ENCODE data around the gene YARS2. TPM values are rescaled to one million over a fixed set of nuclear protein-coding genes. Genes with fewer than 3 reads are reported as not detected.

YARS2 gene
- total RNA-seq: 10 to 100 TPM in 1 of 2 donors, 1 to 10 TPM in 1; 9.2 to 10.3 TPM
- long read RNA-seq, donor 1, partial matches to known transcripts: 0 of 5 reads
- long read RNA-seq, donor 1, other reads (novel, unspliced or antisense): 1 of 5 reads
- long read RNA-seq, donor 2, transcript YARS2-201 (5 exons, 2,122 nt): major isoform, 40 of 47 reads
- long read RNA-seq, donor 2, partial matches to known transcripts: 1 of 47 reads
- long read RNA-seq, donor 2, other reads (novel, unspliced or antisense): 6 of 47 reads

DNA sequence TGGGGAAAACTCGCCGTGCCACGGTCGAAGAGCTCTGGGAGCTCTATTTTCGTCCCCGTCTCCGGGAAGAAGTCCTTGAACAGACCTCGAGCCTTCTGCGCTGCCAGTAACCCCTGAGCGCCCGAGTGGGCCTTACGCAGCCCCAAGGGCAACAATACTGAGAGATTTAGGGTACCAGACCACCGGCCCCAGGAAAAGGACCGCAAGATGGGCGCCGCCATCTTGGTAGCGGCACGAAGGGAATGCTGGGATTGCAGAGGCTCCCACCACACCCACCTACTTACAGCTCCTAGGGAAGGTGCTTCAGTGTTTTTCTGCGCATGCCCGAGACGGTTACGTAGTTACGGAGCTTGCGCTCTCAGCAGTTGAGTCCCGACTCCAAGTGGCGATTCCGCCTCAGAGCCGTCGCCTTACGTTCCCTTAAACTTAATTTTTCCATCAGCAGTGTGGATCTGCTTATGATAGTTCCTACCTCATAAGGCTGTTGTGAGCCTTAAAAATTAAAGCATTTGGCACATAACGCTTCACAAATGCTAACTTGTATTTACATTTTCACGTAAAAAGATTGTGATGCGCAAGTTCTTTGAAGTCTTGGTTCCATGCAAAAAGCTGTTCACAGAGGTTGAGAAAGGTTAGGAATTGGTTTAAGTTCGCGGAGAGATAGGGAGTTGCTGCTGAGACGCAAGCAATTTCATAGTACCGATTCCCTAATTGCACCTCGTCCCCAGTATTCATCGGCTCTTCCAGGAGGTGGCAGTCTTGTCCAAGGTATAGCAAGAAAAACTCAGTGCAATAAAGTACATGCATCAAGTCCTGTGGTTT is at the start of gene YARS2:
Gene YARS2, minus strand, starts transcription at position 244 of the 822 bp plus-strand sequence. Its CDS starts 23 bp downstream, at position 221.
- peak; percentile 97 for DNase-seq (ENCODE audit: low spot score)
- intact Hi-C loops (cut with DNase I): loop anchor here in 1 of 2 donors (10.0 kb wide), 1 partner anchor 1269 kb away; the partner anchor contains the start of gene ALG10

DNA sequence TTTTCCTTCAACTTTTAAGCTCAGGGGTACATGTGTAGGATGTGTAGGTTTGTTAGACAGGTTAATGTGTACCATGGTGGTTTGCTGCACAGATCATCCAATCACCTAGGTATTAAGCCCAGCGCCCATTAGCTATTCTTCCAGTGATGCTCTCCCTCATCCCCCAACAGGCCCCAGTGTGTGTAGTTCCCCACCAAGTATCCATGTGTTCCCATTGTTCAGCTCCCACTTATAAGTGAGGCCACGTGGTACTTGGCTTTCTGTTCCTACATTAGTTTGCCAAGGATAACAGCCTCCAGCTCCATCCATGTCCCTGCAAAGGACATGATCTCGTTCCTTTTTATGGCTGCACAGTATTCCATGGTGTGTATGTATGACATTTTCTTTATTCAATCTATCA is 48.6 kb upstream of the YARS2 start:
- DNase-seq (ENCODE audit: low spot score): no peak
- intact Hi-C loops (cut with DNase I): no loop called here

DNA sequence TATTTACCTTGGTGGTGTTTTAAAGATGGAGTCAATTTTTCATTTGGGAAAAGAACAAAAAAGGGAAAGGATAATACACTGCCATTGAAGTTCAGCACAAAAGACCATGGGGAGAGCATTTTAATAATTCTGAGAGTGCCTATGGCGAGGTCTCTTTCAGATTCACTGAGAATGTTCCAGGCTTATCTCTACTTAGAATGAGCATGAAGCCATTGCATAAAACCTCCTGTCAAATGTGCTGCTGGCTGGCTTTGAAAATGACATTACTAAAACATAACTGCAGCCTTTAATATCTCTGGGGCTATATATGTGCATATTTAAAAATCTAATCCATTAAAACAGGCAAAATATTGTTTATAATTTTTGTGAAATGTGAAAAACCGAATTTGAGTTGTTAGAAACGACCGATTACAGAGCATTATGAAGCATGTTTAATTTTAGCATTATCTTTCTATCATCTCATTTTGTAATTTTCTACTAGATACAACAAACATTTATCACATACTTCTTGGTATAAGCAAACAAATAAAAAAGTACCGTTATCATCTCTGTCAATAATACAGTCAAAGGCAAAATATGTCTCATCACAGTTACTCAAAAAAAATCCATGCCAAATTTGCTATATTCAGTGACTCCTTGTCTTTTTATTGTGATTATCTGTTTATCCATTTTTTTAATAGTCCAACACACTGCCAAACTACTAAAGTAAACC is 45.7 kb upstream of the YARS2 start:
- DNase-seq (ENCODE audit: low spot score): no peak
- intact Hi-C loops (cut with DNase I): no loop called here

DNA sequence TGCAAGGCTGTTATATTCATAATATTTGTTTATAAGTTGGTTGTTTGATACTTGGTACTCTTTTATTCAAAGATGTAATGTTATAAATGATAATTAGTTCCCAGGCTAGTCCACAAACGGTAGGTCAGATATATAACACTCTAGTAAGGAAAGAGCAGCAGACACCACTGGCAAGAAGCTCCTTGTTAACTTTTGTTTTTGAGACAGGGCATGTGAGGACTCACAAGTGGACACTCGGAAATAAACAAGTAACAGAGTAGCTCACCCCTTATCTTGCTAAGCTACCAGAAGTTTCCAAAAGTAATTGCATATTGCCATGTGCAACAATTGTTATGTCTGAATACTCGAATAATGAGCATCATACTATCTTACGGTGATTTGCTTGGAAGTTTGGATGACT is 38.6 kb upstream of the YARS2 start:
- intact Hi-C loops (cut with DNase I): no loop called here
- DNase-seq (ENCODE audit: low spot score): no peak

DNA sequence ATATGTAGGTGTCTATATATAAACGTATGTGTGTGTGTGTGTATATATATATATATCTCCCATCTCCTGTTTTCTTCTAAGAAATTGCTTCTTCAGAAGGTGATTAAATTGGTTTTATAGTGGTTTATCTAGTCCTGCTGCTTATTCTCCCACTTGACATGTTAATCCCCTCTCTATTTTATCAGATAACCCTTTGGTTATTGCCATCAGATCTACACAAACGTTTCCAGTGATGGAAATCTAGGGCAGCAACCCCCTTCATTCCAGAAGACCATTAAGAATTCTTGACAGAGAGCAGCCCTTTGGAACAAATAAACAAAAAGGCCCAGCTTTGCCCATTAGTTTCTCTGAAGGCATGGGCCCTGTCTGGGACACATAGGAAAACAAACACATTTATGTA is 34.2 kb upstream of the YARS2 start:
- DNase-seq (ENCODE audit: low spot score): no peak
- intact Hi-C loops (cut with DNase I): no loop called here

DNA sequence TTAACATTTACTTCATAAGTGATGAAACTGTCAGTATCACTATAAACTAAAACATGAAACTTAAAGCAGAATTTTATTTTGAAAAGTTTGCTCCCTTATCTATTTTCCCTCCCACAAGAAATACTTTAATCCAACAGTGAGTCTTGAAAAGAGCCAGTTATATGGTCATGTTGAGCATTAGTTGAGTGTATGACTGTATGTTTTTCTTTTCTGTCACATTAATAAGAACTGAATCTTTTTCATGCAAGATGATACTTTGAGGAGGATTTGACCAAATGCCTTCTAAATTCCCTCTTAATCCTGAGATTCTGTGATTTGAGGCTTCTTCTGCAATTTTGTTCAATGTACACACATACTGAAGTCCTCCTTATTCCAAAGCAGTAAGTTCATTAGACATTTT is 33.7 kb upstream of the YARS2 start:
- intact Hi-C loops (cut with DNase I): no loop called here
- no peak for DNase-seq (ENCODE audit: low spot score)

DNA sequence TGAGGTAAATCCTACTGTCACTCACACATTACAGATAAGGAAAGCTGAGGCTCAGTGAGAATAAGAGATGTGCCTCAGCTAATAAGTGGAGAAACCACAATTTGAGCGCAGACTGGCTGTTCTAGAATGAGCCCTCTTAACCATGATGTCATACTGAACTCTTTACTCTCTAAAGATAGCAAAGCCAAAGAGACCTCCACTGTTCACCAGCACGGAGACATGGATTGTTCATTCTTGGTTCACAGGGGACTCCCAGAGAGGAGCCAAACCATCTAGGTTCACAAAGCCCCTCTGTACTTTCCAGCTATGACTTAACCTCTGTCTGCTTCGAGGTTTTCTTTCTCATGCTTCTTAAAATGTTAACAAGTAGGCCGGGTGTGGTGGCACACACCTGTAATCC is 32.7 kb upstream of the YARS2 start:
- intact Hi-C loops (cut with DNase I): no loop called here
- DNase-seq (ENCODE audit: low spot score): no peak

DNA sequence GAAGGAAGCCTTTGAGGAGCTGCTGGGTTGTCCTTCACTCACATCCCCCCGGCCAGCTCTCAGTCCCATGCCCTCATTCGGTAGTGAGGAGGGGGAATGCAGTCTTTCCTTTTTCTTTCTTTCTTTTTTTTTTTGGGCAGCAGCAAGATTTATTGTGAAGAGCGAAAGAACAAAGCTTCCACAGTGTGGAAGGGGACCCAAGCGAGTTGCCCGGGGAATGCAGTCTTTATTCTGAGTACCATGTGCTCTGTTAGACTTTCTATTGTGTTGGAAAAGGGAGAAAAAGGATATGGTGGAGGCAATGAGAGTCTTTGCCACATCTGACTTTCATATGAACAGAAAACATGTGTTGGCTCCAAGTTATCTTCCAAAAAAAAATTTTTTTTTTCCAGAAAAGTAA is 29.9 kb upstream of the YARS2 start:
- intact Hi-C loops (cut with DNase I): loop anchor here in 1 of 2 donors (2.0 kb wide), 1 partner anchor 63 kb away; no protein-coding TSS in a partner anchor
- no peak for DNase-seq (ENCODE audit: low spot score)

DNA sequence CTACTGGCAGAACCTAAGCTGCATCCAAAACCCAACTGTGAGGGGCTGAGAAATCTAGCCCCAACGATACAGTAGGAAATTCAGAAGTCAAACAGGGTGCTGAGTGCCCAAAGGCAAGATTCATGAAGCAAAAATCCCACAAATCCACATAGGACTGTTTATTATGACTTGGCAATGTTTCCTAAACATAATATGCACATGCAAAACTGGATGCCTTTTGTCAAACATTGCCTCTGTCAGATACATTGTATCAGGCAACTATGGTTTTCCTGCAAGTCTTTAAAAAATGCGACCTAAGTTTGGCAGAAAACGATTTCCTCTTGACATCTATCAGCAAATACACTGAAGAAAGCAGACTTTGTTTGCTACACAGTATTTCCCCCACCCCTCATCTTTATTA is 27.3 kb upstream of the YARS2 start:
- no peak for DNase-seq (ENCODE audit: low spot score)
- intact Hi-C loops (cut with DNase I): no loop called here

DNA sequence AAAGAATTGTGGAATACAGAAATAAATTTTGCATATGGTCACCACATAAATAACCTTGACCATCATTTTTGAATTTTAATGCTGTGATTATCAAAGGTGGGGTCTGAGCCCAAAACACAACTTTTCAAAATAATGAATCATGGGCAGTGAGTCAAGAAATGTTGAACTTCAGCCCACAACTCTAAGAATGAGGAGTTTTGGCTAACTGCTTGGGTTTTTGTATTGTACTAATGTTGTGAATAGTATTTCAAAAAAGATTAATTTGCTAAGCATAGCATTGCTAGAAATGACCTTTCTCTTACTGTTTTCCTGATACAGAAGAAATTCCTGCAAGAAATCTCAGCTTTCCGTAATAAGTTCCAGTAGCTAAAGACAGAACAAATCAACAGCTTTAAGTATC is 24.4 kb upstream of the YARS2 start:
- intact Hi-C loops (cut with DNase I): no loop called here
- no peak for DNase-seq (ENCODE audit: low spot score)

DNA sequence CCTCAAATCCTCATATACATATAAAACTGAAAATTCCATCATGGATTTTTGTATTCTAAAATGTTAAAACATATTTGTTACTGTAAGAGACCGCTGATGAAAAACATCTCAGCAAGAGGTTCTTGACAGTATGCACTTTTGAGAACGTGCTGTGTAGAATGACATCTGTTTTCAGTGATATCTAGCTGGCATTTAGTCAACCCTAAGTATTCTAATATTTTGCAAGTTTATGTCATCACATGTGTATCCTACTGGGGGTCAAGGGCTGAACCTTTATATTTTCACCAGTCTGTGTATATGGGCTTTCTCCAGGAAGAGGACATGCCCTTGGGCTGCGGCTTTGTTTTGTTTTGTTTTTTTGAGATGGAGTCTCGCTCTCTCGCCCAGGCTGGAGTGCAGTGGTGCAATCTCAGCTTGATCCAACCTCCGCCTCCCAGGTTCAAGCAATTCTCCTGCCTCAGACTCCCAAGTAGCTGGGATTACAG is 22.0 kb upstream of the YARS2 start:
- intact Hi-C loops (cut with DNase I): no loop called here
- no peak for DNase-seq (ENCODE audit: low spot score)

DNA sequence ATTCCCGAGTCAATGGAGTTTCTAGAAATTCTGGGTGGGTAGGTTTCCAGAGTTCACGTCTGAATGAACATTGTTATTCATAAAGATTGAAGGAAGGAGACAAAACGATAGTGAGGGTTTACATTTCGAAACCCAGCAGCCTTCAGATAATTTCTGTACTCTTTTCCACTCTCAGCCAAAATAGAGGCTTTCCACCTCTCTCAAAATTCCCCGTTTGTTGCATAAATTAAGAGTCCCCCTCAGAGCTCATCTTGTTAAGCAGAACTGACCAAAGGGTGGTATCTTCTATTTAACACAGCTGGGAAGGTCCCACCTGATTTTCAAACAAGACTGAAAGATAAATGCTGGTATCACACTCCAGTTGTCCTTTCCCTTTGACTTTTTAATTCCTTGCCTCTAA is 21.5 kb upstream of the YARS2 start:
- DNase-seq (ENCODE audit: low spot score): no peak
- intact Hi-C loops (cut with DNase I): no loop called here

DNA sequence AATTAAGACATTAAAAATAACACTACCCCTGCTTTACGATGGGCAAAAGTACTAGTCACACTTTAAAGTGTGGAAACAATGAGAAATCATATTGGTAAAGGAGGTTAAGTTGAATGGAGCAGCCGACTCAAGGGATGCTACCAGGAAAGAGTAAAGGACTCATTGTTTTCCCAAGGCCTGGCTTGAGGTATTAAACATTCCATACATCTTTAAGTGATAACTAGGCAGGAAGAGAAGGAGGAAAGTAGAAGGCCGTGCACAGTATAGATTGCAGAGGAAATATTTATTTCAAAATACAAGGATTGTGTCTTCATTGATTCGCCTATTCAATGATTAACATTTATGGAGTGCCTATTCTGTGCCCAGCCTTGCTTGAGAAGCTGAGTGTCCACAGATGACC is 20.6 kb upstream of the YARS2 start:
- no peak for DNase-seq (ENCODE audit: low spot score)
- intact Hi-C loops (cut with DNase I): no loop called here

DNA sequence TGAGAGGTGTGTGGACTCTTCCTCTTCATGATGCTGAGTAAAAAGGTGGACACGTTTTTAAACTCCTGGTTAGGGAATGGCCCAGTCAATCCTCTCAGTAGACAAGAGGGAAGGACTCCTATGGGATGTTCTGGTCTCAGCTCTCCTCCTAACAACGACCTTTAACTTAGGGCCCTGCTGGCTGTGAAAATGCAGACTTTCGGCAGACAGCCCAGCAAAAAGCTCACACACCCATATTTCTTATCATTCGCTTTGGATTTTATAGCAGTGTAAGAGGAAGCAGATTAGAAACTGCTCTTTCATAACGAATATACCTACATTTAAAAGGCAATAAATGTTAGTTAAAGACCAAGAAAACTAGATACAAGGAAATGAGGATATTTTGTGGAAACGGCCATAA is 18.0 kb upstream of the YARS2 start:
- intact Hi-C loops (cut with DNase I): no loop called here
- DNase-seq (ENCODE audit: low spot score): no peak

DNA sequence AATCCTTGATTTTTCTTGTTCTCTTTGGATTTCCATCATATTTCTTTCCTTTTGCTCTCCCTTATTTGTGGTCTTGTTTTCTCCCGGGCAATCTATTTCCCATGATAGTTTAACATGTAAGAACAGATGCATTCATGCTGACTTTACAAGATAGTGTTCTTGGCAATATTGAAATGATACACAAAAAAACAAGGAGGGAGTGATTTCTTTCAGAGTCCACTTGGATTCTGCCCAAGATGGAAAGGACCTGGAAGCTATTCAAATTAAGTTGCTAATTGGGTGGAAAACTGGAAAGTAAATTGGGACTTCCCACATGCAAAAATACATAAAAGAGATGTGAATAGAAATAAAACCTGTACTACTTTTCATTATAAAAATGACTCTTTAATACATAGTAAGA is 14.4 kb upstream of the YARS2 start:
- intact Hi-C loops (cut with DNase I): no loop called here
- DNase-seq (ENCODE audit: low spot score): no peak

DNA sequence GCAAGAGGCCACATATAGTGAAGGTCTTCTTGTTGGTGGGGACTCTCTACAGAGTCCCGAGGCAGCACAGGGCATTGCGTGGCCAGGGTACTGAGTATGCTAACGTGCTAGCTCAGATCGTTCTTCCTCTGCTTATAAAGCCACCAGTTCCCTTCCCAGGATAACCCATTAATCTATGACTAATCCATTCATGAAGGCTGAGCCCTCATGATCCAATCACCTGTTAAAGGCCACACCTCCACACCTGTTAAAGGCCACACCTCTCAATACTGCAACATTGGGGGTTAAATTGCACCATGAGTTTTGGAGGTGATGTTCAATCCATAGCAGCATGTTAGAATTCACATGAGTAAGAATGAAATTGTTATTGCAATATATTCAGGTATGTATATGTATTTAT is 12.8 kb upstream of the YARS2 start:
- intact Hi-C loops (cut with DNase I): no loop called here
- no peak for DNase-seq (ENCODE audit: low spot score)

DNA sequence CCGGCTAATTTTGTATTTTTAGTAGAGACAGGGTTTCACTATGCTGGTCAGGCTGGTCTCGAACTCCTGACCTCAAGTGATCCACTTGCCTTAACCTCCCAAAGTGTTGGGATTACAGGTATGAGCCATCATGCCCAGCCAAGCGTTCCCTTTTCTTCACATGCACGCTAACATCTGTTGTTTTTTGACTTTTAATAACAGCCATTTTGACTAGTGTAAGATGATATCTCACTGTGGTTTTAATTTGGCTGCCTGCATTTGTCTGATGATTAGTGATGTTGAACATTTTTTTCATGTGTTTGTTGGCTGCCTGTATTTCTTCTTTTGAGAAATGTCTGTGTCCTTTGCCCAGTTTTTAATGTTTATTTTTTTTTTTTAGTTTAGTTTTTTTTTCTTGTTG is 10.2 kb upstream of the YARS2 start:
- no peak for DNase-seq (ENCODE audit: low spot score)
- intact Hi-C loops (cut with DNase I): no loop called here

DNA sequence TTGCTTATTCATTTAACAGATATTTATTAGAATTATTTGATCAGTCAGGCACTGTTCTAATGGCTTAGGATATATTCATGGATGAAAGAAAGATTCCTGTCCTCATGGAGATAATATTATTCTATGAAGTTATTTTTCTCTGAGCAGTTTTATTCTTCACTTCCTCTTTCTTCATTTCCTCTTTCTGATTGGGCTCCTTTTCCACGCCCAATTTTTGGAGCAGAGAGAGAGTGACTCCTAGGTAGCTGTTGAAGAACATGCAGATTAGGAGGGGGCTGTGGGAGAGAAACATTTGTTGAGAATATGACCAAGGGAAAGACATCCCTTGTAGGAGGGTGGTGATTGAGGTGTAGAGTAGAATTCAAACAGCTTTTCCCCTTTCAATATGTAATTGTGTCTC is 6.0 kb upstream of the YARS2 start:
- DNase-seq (ENCODE audit: low spot score): no peak
- intact Hi-C loops (cut with DNase I): no loop called here

DNA sequence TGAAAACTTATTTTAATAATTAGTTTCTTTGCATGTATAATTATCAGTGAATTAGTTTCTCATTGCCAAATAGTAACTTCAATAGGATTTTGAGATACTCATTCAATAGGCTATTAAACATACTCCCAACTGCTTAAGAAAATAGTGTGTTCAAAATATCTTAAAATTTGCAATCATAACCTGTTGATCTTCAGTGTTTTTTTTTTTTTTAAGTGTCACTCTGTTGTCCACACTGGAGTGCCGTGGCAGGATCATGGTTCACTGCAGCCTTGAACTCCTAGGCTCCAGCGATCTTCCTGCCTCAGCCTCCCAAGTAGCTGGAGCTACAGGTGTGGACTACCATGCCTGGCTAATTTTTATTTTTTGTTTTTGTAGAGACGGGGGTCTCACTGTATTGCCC is 1.5 kb upstream of the YARS2 start:
- DNase-seq (ENCODE audit: low spot score): no peak
- intact Hi-C loops (cut with DNase I): loop anchor here in 1 of 2 donors (10.0 kb wide), 1 partner anchor 1268 kb away; the partner anchor contains the start of gene ALG10

DNA sequence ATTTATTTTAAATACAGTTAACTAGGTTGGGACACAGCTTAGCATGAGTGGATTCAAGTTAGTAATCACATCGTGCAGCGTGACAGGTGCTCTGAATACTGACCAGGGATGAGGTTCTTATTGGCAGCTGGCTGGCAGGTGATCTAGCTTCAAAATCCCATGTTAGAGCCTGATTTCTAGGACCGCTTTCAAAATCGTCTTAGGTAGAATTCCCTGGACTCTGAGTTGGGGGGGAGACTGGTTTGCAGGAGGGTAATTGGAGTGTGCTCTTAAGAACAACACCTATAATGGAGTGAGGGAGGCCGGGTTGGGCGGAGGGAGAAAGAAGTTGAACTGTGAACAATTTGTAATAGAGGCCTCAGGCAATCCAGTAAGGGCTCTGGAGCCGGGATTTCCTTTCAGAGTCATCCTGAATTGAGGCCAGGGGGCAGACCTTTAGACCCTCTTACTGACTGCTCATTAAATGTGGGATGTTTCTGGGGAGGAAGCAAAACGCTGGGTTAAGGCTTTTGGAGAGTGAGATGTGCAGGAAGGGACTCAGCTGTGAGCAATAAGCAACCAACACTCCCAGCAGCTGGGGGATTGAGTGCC is 874 bp upstream of the YARS2 start:
- intact Hi-C loops (cut with DNase I): loop anchor here in 1 of 2 donors (10.0 kb wide), 1 partner anchor 1268 kb away; the partner anchor contains the start of gene ALG10
- DNase-seq (ENCODE audit: low spot score): no peak
